Breast epithelium (tissue), 4 donors: ENCODE measurements around the gene FAF1. TPM values are rescaled to one million over a fixed set of nuclear protein-coding genes. Genes with fewer than 3 reads are reported as not detected.

Experiments used
- DNase-seq, 2 donors: peaks; one replicate each; pipeline ENCODE4 v3.0.0-alpha.2; 2019; ENCODE audit warnings: low spot score in 2 of 2
- H3K27ac ChIP-seq, 2 donors: fragments of 200-600 bp; sonication (generic) in 1 of 2; one replicate each; pipeline ENCODE4 v1.5.1; 2016 to 2019; ENCODE audit warnings: mild to moderate bottlenecking in 1 of 2
- H3K27me3 ChIP-seq, 2 donors: fragments of 200-600 bp; sonication (generic) in 1 of 2; one replicate each; pipeline versions ENCODE4 v1.5.1 to v1.6.0; 2017 to 2019; ENCODE audit warnings: control low read depth in 1 of 2, mild to moderate bottlenecking in 1 of 2
- H3K36me3 ChIP-seq: fragments of 200-600 bp; one replicate; pipeline ENCODE4 v1.5.1; 2019
- H3K4me1 ChIP-seq, 2 donors: fragments of 200-600 bp; sonication (generic); one replicate each; pipeline ENCODE4 v1.5.1; 2016 to 2019; ENCODE audit warnings: control low read depth in 1 of 2
- H3K4me3 ChIP-seq, 3 donors: fragments of 200-600 bp; sonication (generic); 1 replicate in 2 of 3; 2 replicates in 1 of 3; pipeline ENCODE4 v1.5.1; 2016 to 2019; ENCODE audit warnings: mild to moderate bottlenecking in 3 of 3, moderate library complexity in 2 of 3
- H3K9me3 ChIP-seq, 2 donors: fragments of 200-600 bp; sonication (generic) in 1 of 2; one replicate each; pipeline ENCODE4 v1.5.1; 2016 to 2019; ENCODE audit warnings: control low read depth in 1 of 2
- POLR2A ChIP-seq: fragments of 450-650 bp; IDR thresholded peaks from one replicate; pipeline ENCODE4 v1.6.1; 2016; ENCODE audit warnings: antibody characterized with exemption, mild to moderate bottlenecking, moderate library complexity
- POLR2AphosphoS5 ChIP-seq, 3 donors: sonication (generic); formaldehyde crosslinking; IDR thresholded peaks; one replicate each; pipeline ENCODE4 v1.6.1; 2017; ENCODE audit warnings: antibody characterized with exemption in 3 of 3
- intact Hi-C: fragments of 100-400 bp; cut with DNase I; formaldehyde crosslinking; loops from one replicate; pipeline ENCODE4 v1.15.1; 2023; ENCODE audit warnings: low total_unique reads
- total RNA-seq, 3 donors: library from RNA; depleted of rRNA; stranded (reverse); fragments of >200 nt; gene quantifications; one replicate each; pipeline ENCODE4 v1.1.0, GENCODE V29; 2016
- TF ChIP-seq, protein P1 (sequence below), 3 donors: fragments of 450-650 bp; IDR thresholded peaks; one replicate each; pipeline ENCODE4 v1.5.1; 2016 to 2017; ENCODE audit warnings: antibody characterized with exemption in 3 of 3, mild to moderate bottlenecking in 3 of 3, moderate library complexity in 3 of 3

FAF1 gene
- total RNA-seq, 3 donors from 2014 or later: 34.9 to 58.2 (median 42.0) TPM

- H3K36me3 ChIP-seq: no peaks in the 10 kb centered on the region
- DNase-seq: no peak
- TF ChIP-seq, protein P1, sequence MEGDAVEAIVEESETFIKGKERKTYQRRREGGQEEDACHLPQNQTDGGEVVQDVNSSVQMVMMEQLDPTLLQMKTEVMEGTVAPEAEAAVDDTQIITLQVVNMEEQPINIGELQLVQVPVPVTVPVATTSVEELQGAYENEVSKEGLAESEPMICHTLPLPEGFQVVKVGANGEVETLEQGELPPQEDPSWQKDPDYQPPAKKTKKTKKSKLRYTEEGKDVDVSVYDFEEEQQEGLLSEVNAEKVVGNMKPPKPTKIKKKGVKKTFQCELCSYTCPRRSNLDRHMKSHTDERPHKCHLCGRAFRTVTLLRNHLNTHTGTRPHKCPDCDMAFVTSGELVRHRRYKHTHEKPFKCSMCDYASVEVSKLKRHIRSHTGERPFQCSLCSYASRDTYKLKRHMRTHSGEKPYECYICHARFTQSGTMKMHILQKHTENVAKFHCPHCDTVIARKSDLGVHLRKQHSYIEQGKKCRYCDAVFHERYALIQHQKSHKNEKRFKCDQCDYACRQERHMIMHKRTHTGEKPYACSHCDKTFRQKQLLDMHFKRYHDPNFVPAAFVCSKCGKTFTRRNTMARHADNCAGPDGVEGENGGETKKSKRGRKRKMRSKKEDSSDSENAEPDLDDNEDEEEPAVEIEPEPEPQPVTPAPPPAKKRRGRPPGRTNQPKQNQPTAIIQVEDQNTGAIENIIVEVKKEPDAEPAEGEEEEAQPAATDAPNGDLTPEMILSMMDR (IDR thresholded peaks at IDR 0.05): no peak
- TF ChIP-seq POLR2AphosphoS5 (IDR thresholded peaks at IDR 0.05) (no peak), POLR2A (no peak)
- no peaks in the 10 kb centered on the region for H3K4me1 ChIP-seq
- no peak overlapping the region for H3K4me3 ChIP-seq
- H3K27ac ChIP-seq: no peak overlapping the region
- intact Hi-C loops: no loop called here
- no peaks in the 10 kb centered on the region for H3K9me3 ChIP-seq
- H3K27me3 ChIP-seq: no peaks in the 10 kb centered on the region
Measured at GRCh38 chr1:50476800-50477199, 483.3 kb downstream of the FAF1 start.

DNA sequence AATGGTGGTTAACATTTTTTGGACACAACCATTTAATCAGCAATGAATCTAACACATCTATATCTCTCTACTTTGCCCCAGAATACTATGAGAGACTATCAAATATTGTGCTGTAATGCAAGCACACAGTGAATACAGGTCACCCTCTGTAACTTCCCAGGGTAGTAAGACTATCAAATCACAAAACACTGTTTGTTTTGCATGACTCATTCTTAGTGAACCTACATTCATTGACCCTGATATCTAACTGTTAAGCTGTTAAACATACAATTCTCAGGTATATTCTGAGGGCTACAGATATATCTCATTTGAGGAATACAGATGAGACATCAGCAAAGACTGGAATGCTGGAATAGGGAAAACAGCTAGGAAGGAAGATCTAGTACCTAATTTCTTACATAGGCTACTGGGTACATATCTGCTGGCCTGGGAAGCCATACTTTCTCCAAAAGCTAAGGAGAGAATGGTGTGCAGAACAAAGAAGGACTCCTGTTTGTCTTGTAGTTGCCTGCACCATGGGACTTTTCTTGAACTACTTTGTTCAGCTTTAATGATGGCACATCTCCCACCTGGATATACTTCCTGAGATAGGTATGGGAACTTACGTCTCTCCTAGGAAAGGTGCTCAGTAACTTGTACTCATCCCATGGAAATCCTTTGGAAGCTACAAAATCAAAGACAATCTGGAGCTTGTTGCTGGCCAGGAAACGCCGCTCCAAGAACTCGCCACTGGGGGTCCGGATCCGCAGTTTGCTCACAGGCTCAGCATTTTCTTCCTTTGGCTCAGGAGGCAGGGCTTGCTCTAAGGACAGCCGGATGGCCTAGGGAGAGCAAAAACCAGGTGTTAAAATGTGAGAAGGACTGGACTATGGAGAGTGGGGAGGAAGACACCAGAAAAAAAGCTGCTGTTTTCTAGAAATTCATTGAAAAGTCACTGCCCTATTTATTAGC is 484.9 kb downstream of the FAF1 start:
- Histone ChIP-seq H3K4me1 (no peaks in the 10 kb centered on the region), H3K9me3 (no peaks in the 10 kb centered on the region), H3K27me3 (no peaks in the 10 kb centered on the region), H3K4me3 (no peak overlapping the region), H3K36me3 (no peaks in the 10 kb centered on the region), H3K27ac (no peak overlapping the region)
- intact Hi-C loops: no loop called here
- TF ChIP-seq, protein P1 (IDR thresholded peaks at IDR 0.05): no peak
- TF ChIP-seq POLR2AphosphoS5 (IDR thresholded peaks at IDR 0.05): no peak
- no peak for TF ChIP-seq POLR2A
- DNase-seq: no peak

- H3K27ac ChIP-seq: no peak overlapping the region
- no peaks in the 10 kb centered on the region for H3K36me3 ChIP-seq
- no peaks in the 10 kb centered on the region for H3K9me3 ChIP-seq
- no peaks in the 10 kb centered on the region for H3K4me1 ChIP-seq
- TF ChIP-seq, protein P1 (IDR thresholded peaks at IDR 0.05): no peak
- TF ChIP-seq POLR2A (no peak), POLR2AphosphoS5 (IDR thresholded peaks at IDR 0.05) (no peak)
- intact Hi-C loops: no loop called here
- no peak overlapping the region for H3K4me3 ChIP-seq
- DNase-seq: no peak
- H3K27me3 ChIP-seq: no peaks in the 10 kb centered on the region
Measured at GRCh38 chr1:50473513-50473912, 486.6 kb downstream of the FAF1 start.

DNA sequence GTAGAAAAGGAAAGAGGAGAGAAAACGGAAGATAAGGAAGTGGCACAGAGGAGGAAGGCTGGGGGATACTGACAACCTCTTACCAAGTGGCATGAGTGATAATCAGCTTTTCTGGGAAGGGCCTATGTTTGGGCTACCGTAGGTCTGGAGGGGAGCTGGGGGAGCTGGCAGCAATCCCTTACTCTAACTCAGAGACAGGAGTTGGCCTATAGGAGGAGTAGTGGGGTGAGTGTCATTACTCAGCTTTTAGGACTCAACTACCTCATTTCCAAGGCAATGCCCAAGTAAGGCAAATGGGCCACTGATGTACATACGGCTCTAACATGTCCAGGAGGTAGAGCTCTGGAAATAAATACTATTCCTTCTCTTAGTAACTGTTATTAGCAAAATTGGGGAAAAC is 488.1 kb downstream of the FAF1 start:
- TF ChIP-seq POLR2A: no peak
- TF ChIP-seq, protein P1 (IDR thresholded peaks at IDR 0.05): no peak
- no peak for TF ChIP-seq POLR2AphosphoS5 (IDR thresholded peaks at IDR 0.05)
- Histone ChIP-seq H3K36me3 (no peaks in the 10 kb centered on the region), H3K27me3 (no peaks in the 10 kb centered on the region), H3K27ac (no peak overlapping the region), H3K4me1 (no peaks in the 10 kb centered on the region), H3K9me3 (no peaks in the 10 kb centered on the region), H3K4me3 (no peak overlapping the region)
- DNase-seq: no peak
- intact Hi-C loops: no loop called here

GRCh38 chr1:50462964-50463363 is 497.1 kb downstream of the FAF1 start:
- no peaks in the 10 kb centered on the region for H3K27me3 ChIP-seq
- TF ChIP-seq, protein P1 (IDR thresholded peaks at IDR 0.05): no peak
- TF ChIP-seq POLR2A (no peak), POLR2AphosphoS5 (IDR thresholded peaks at IDR 0.05) (no peak)
- intact Hi-C loops: no loop called here

More at GRCh38 chr1:50462964-50463363, 497.1 kb downstream of the FAF1 start:
- H3K27ac ChIP-seq: no peak overlapping the region
- no peaks in the 10 kb centered on the region for H3K4me1 ChIP-seq
- DNase-seq: no peak
- H3K36me3 ChIP-seq: no peaks in the 10 kb centered on the region
- no peaks in the 10 kb centered on the region for H3K9me3 ChIP-seq
- H3K4me3 ChIP-seq: no peak overlapping the region
